Spleen (tissue), 11 donors: ENCODE data around the gene SLC22A4. TPM values are rescaled to one million over a fixed set of nuclear protein-coding genes. Genes with fewer than 3 reads are reported as not detected.
A peak's percentile ranks its signal among the peaks of the same experiment; 100 is the strongest.

Source experiments
- DNase-seq: peaks from one replicate; pipeline ENCODE4 v3.0.0-alpha.2; 2020
- H3K27ac ChIP-seq, 8 donors: fragments of 200-600 bp; sonication (generic) in 7 of 8; 1 replicate in 4 of 8; 2 replicates in 4 of 8; pipeline versions ENCODE4 v1.5.0 to v1.8.0; 2016 to 2021; ENCODE audit warnings: inconsistent platforms in 4 of 8, mild to moderate bottlenecking in 4 of 8, moderate library complexity in 1 of 8
- H3K27me3 ChIP-seq, 7 donors: fragments of 200-600 bp; sonication (generic) in 6 of 7; replicated peaks in 1 of 7; 1 replicate in 4 of 7; 2 replicates in 3 of 7; pipeline versions ENCODE4 v1.5.0 to v1.8.0; 2016 to 2021; ENCODE audit warnings: inconsistent platforms in 3 of 7, mild to moderate bottlenecking in 1 of 7
- H3K36me3 ChIP-seq, 6 donors: fragments of 200-600 bp; sonication (generic) in 5 of 6; 1 replicate in 4 of 6; 2 replicates in 2 of 6; pipeline versions ENCODE4 v1.5.0 to v1.8.0; 2016 to 2021; ENCODE audit warnings: inconsistent platforms in 2 of 6
- H3K4me1 ChIP-seq, 6 donors: fragments of 200-600 bp; sonication (generic) in 5 of 6; 1 replicate in 3 of 6; 2 replicates in 3 of 6; pipeline versions ENCODE4 v1.5.0 to v1.8.0; 2016 to 2021; ENCODE audit warnings: inconsistent platforms in 3 of 6
- H3K4me3 ChIP-seq, 8 donors: fragments of 200-600 bp; sonication (generic) in 7 of 8; 1 replicate in 4 of 8; 2 replicates in 4 of 8; pipeline versions ENCODE4 v1.5.0 to v1.8.0; 2016 to 2021; ENCODE audit warnings: inconsistent platforms in 4 of 8, mild to moderate bottlenecking in 4 of 8, moderate library complexity in 2 of 8
- H3K9me3 ChIP-seq, 8 donors: fragments of 200-600 bp; sonication (generic) in 7 of 8; 1 replicate in 4 of 8; 2 replicates in 4 of 8; pipeline versions ENCODE4 v1.5.0 to v1.8.0; 2016 to 2021; ENCODE audit warnings: inconsistent platforms in 4 of 8
- POLR2A ChIP-seq, 3 donors: fragments of 450-650 bp; IDR thresholded peaks; one replicate each; pipeline ENCODE4 v1.5.1; 2017; ENCODE audit warnings: antibody characterized with exemption in 3 of 3, mild to moderate bottlenecking in 1 of 3
- POLR2AphosphoS5 ChIP-seq, 3 donors: sonication (generic); formaldehyde crosslinking; IDR thresholded peaks; one replicate each; pipeline ENCODE4 v1.5.1; 2017; ENCODE audit warnings: antibody characterized with exemption in 3 of 3
- WGBS, 5 donors: extraction: QIAGEN DNeasy Blood & Tissue Kit in 3 of 5; methylation state at CpG; one replicate each; pipeline versions ENCODE4 v1.1.5 to v1.1.7; 2013 to 2018; 5-methylcytosine and 5-hydroxymethylcytosine counted together
- intact Hi-C: fragments of 100-400 bp; cut with DNase I; formaldehyde crosslinking; loops from one replicate; pipeline ENCODE4 v1.15.0; 2023; ENCODE audit warnings: low total_unique reads
- polyA plus RNA-seq, 3 donors: library from polyadenylated mRNA; stranded (reverse); fragments of 200-250 nt; gene quantifications; one replicate each; pipeline ENCODE4 v1.2.1, GENCODE V29; 2013
- total RNA-seq, 7 donors: library from RNA; depleted of rRNA in 3 of 7; stranded (reverse); fragments of >200 nt in 3 of 7; fragmentation: NEBNext Ultra II Directional in 4 of 7; extraction: Animal tissue kit (Norgen Biotek cat#: 25700) in 4 of 7; gene quantifications; one replicate each; pipeline versions ENCODE4 v1.1.0 to v1.2.1, GENCODE V29; 2016 to 2021
- TF ChIP-seq, protein P1 (sequence below), 11 experiments: fragments of 200-600 bp in 7 of 11; fragments of 450-650 bp in 4 of 11; sonication (generic) in 4 of 11; IDR thresholded peaks in 8 of 11; conservative IDR thresholded peaks in 3 of 11; 1 replicate in 7 of 11; 2 replicates in 4 of 11; pipeline versions ENCODE4 v1.4.0 to v1.8.0; 2016 to 2021; ENCODE audit warnings: antibody characterized with exemption in 11 of 11, inconsistent platforms in 4 of 11, mild to moderate bottlenecking in 1 of 11
- donor health status: healthy with polysubstance abuse.
- donor health status: DM: no; HTN: no; CAD: no; lungs with moderate emphysema.
- donor health status: DM: no; HTN: no; CAD: no.
- donor health status: Bipolar disorder and iron deficiency.
- donor health status: healthy.
- donor health status: DM: no; HTN: no; CAD: no.
- donor health status: DM: yes; HTN: yes; CAD: no.

The SLC22A4 gene
- total and polyA plus RNA-seq, 10 donors = 0.47 to 25.1 (median 8.5) TPM

DNA sequence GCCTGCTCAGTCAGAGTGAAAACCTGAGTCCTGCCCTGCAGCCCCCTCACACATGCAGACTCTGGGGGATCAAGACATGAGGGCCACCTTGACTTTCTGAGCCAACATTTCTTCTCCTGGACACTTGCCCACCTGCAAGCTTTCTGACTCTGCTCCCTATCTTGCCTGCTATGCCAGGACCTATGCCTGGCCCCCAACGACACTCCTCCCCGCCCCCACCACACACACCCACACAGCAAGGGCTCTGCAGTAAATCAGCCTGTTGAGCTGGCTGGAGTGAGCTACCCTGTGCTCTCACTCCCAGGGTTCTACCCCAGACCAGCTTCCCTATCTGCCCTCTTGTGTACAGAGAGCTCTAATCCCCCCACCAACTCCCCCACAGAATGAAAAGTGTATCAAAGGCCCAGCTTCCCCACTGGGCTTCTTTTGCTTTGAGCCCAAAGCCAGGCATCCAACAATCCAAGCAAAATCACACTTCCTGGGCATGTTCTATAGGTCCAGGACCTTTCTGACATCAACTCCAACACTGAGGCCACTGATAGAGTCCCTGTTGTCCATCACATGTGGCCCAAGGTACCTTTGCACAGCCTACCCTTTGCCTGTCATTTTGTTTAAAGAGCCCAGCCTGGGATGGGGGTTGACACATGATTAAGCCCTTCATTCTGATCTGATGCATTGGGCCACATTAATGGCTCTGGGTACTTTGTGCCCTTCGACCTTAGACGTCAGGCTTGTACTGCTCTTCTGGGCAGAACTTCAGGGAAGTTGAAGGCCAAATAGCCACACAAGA is 29.5 kb upstream of the SLC22A4 start:
- no peaks in the 10 kb centered on the region for H3K9me3 ChIP-seq
- WGBS, 5 donors = 64 to 81% (median 76%) methylated on average over 4 of the region's 4 CpGs
- peak overlapping the region in 5 of 8 donors; percentile 41 to 82 (median 60) for H3K27ac ChIP-seq
- peak; percentile 31 for DNase-seq
- H3K36me3 ChIP-seq = no peaks in the 10 kb centered on the region
- no peaks in the 10 kb centered on the region for H3K27me3 ChIP-seq
- intact Hi-C loops = no loop called here
- no peak overlapping the region for H3K4me3 ChIP-seq
- TF ChIP-seq POLR2A (IDR thresholded peaks at IDR 0.05) (no peak), POLR2AphosphoS5 (IDR thresholded peaks at IDR 0.05) (no peak)
- TF ChIP-seq, protein P1, sequence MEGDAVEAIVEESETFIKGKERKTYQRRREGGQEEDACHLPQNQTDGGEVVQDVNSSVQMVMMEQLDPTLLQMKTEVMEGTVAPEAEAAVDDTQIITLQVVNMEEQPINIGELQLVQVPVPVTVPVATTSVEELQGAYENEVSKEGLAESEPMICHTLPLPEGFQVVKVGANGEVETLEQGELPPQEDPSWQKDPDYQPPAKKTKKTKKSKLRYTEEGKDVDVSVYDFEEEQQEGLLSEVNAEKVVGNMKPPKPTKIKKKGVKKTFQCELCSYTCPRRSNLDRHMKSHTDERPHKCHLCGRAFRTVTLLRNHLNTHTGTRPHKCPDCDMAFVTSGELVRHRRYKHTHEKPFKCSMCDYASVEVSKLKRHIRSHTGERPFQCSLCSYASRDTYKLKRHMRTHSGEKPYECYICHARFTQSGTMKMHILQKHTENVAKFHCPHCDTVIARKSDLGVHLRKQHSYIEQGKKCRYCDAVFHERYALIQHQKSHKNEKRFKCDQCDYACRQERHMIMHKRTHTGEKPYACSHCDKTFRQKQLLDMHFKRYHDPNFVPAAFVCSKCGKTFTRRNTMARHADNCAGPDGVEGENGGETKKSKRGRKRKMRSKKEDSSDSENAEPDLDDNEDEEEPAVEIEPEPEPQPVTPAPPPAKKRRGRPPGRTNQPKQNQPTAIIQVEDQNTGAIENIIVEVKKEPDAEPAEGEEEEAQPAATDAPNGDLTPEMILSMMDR (IDR thresholded peaks at IDR 0.05 in 8 of 11, conservative IDR thresholded peaks at IDR 0.05 in 3 of 11) = no peak
- peaks cover 3 to 35% (median 18%) of the 10 kb centered on the region in 6 donors for H3K4me1 ChIP-seq

DNA sequence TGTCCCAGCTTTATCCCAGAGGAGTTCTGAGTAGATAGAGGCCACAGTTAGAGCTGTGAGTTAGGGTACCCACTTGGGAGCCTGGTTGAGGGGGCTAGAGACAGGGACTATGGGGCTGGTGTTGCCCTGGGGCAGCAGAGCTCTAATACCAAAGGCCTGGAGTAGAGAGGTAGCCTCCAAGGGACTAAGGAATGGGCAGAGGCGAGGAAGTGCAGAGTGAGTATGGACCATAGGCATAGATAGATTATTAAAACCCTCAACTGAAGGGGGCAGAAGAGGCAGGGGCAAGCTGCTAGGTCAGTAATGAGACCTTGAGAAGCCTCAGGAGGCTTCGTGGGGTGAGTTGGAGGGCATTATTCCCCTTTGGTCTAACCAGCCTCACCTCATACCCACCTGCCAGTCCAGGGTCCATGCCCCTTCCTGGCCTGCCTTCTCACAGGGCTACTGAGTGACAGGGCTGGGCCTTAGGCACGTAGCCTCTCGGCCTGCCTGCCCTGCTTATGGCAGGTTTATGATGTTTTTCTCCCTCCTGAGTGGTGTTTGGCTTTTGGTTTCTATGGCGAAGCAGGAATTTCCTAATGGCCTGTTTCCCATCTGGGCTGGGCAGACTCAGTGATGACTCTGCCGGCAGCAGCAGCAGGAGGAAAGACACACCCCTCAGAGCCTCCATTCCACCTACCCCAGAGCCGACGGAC is 28.7 kb upstream of the SLC22A4 start:
- H3K36me3 ChIP-seq = no peaks in the 10 kb centered on the region
- H3K27me3 ChIP-seq = no peaks in the 10 kb centered on the region
- WGBS, 5 donors = 51 to 71% (median 55%) methylated on average over 6 to 8 of the region's 8 CpGs
- intact Hi-C loops = no loop called here
- peak; percentile 20 for DNase-seq
- H3K4me3 ChIP-seq = no peak overlapping the region
- peaks cover 3 to 29% (median 17%) of the 10 kb centered on the region in 6 donors for H3K4me1 ChIP-seq
- H3K9me3 ChIP-seq = no peaks in the 10 kb centered on the region
- H3K27ac ChIP-seq = peak overlapping the region in 7 of 8 donors; percentile 41 to 82 (median 61)
- TF ChIP-seq, protein P1 (IDR thresholded peaks at IDR 0.05 in 8 of 11, conservative IDR thresholded peaks at IDR 0.05 in 3 of 11) = no peak
- TF ChIP-seq POLR2AphosphoS5 (IDR thresholded peaks at IDR 0.05) = peak in 2 of 3 donors; percentile 54 to 56

DNA sequence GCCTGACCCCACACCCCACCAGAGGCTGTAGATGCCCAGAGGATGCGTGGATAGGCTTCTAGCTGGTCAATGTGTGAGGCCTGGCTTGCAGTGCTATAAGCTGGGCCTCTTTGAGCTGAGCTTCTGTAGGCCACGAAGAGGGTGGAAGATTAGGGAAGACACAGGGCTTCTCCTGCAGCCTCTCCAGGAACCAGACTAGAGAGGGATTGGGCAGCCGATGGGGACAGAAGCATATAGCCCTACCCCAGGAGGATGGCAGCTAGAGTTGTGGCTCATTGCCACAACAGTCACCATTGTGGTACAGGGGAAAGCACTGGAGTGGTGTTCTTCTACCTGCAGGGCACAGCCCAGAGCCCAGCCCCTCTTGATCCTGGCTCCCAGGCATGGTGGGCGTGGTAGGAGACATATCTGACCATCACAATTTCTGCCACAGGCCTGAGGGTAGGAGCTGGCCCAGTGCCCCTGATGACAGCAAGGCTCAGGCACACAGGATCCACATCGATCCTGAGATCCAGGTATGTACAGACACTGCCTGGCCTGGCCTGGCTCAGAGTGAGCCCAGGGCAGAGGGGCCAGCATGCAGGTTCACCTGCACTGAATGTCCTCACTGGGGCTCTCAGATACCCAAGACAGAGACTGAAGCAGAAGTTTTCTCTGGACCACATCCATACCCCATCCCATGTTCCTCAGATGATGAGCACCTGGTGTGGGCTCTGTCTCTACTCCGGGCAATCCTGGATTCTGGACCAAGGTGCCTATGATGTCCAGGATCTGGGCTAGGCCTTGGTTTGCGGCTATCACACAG is 28.0 kb upstream of the SLC22A4 start:
- no peak overlapping the region for H3K4me3 ChIP-seq
- H3K9me3 ChIP-seq = no peaks in the 10 kb centered on the region
- H3K36me3 ChIP-seq = no peaks in the 10 kb centered on the region
- TF ChIP-seq POLR2AphosphoS5 (IDR thresholded peaks at IDR 0.05) (no peak), POLR2A (IDR thresholded peaks at IDR 0.05) (no peak)
- TF ChIP-seq, protein P1 (IDR thresholded peaks at IDR 0.05 in 8 of 11, conservative IDR thresholded peaks at IDR 0.05 in 3 of 11) = no peak
- H3K27ac ChIP-seq = peak overlapping the region in 3 of 8 donors; percentile 15 to 82 (median 67)
- H3K4me1 ChIP-seq = peaks cover 3 to 33% (median 14%) of the 10 kb centered on the region in 6 donors
- 77 to 91% (median 80%) methylated on average over 6 to 7 of the region's 7 CpGs for WGBS, 5 donors
- intact Hi-C loops = no loop called here
- H3K27me3 ChIP-seq = no peaks in the 10 kb centered on the region
- peak; percentile 64 for DNase-seq
